IMR-90 (cell line): ENCODE data around the gene FANCD2. TPM values are rescaled to one million over a fixed set of nuclear protein-coding genes. Genes with fewer than 3 reads are reported as not detected.

Experiments
- ATAC-seq: fragments of 200-7000 bp; cut with Tn5 transposase; 2 replicates; pipeline ENCODE4 v1.9.1; 2020; ENCODE audit warnings: low read depth, mild to moderate bottlenecking, moderate library complexity
- BruUV-seq: library from RNA; stranded (reverse); fragments of 400-500 nt; replicated peaks from 2 replicates; lab custom pipeline; 2021; lab: Mats Ljungman, UMichigan
- CTCF ChIA-PET: fragments of 300-600 bp; formaldehyde crosslinking; extraction: SDS; loops from one replicate; lab custom pipeline; 2021; ENCODE audit warnings: antibody characterized with exemption; lab: Yijun Ruan, JAX
- POLR2A ChIA-PET: fragments of 300-600 bp; sonication (Branson Sonifier 250); formaldehyde crosslinking; loops from one replicate; lab custom pipeline; 2022; ENCODE audit warnings: antibody characterized with exemption; ENCODE audit not compliant: unreplicated experiment; lab: Charles Lee
- DNase-seq: peaks from one replicate; pipeline ENCODE4 v3.0.0; 2013
- H2AFZ ChIP-seq: replicated peaks from 2 replicates; pipeline ENCODE3; 2013; ENCODE audit warnings: low read length, mild to moderate bottlenecking; ENCODE audit not compliant: poor library complexity
- H2AK5ac ChIP-seq: 2 replicates; pipeline ENCODE4 v1.6.1; 2013; ENCODE audit warnings: low read depth, low read length, inconsistent platforms
- H2AK9ac ChIP-seq: replicated peaks from 2 replicates; pipeline ENCODE3; 2013; ENCODE audit warnings: mild to moderate bottlenecking, low read depth, low read length, moderate library complexity; ENCODE audit not compliant: poor library complexity
- H2BK120ac ChIP-seq: 2 replicates; pipeline ENCODE4 v1.6.1; 2013; ENCODE audit warnings: low read depth, low read length, inconsistent platforms
- H2BK15ac ChIP-seq: 3 replicates; pipeline ENCODE4 v1.6.1; 2013; ENCODE audit warnings: low read depth, low read length, inconsistent platforms
- H2BK20ac ChIP-seq: 2 replicates; pipeline ENCODE4 v1.6.1; 2013; ENCODE audit warnings: low read depth, mild to moderate bottlenecking, inconsistent platforms, low read length, moderate library complexity
- H2BK5ac ChIP-seq: 2 replicates; pipeline ENCODE4 v1.6.1; 2013; ENCODE audit warnings: mild to moderate bottlenecking, low read depth, low read length, inconsistent platforms; ENCODE audit not compliant: poor library complexity, severe bottlenecking
- H3K14ac ChIP-seq: replicated peaks from 2 replicates; pipeline ENCODE4 v1.6.1; 2013; ENCODE audit warnings: low read depth, low read length, inconsistent platforms
- H3K18ac ChIP-seq: 2 replicates; pipeline ENCODE4 v1.6.1; 2013; ENCODE audit warnings: low read depth, low read length, control low read depth
- H3K23ac ChIP-seq: 2 replicates; pipeline ENCODE4 v1.6.1; 2013; ENCODE audit warnings: low read depth, low read length, inconsistent platforms
- H3K27ac ChIP-seq: 2 replicates; pipeline ENCODE4 v1.5.1; 2013; ENCODE audit warnings: mild to moderate bottlenecking, control low read depth, low read length; ENCODE audit not compliant: insufficient read depth
- H3K27me3 ChIP-seq: 2 replicates; pipeline ENCODE4 v1.6.1; 2013; ENCODE audit warnings: low read length; ENCODE audit not compliant: control insufficient read depth, insufficient read depth
- H3K36me3 ChIP-seq: 2 replicates; pipeline ENCODE4 v1.6.1; 2013; ENCODE audit warnings: low read length, mixed read lengths; ENCODE audit not compliant: control insufficient read depth, insufficient read depth
- H3K4ac ChIP-seq: 2 replicates; pipeline ENCODE4 v1.6.1; 2013; ENCODE audit warnings: low read depth, low read length, inconsistent platforms
- H3K4me1 ChIP-seq: 2 replicates; pipeline ENCODE4 v1.6.1; 2013; ENCODE audit warnings: low read length, mixed read lengths; ENCODE audit not compliant: control insufficient read depth, insufficient read depth
- H3K4me2 ChIP-seq: 2 replicates; pipeline ENCODE4 v1.6.1; 2013; ENCODE audit warnings: low read depth, mild to moderate bottlenecking, control low read depth, low read length, moderate library complexity
- H3K4me3 ChIP-seq: 2 replicates; pipeline ENCODE4 v1.5.1; 2013; ENCODE audit warnings: low read depth, mild to moderate bottlenecking, control low read depth, low read length, moderate library complexity; ENCODE audit not compliant: insufficient read depth
- H3K56ac ChIP-seq: 2 replicates; pipeline ENCODE4 v1.6.1; 2013; ENCODE audit warnings: low read length, inconsistent platforms; ENCODE audit not compliant: insufficient read depth; ENCODE audit errors: extremely low read depth
- H3K79me1 ChIP-seq, 2 experiments: 2 replicates each; pipeline ENCODE4 v1.6.1; 2013; ENCODE audit warnings: low read length in 2 of 2, inconsistent platforms in 1 of 2, low read depth in 1 of 2
- H3K9ac ChIP-seq: 2 replicates; pipeline ENCODE4 v1.6.1; 2013; ENCODE audit warnings: low read depth, low read length, control low read depth
- H3K9me1 ChIP-seq: 2 replicates; pipeline ENCODE4 v1.6.1; 2013; ENCODE audit warnings: low read length, inconsistent platforms; ENCODE audit not compliant: insufficient read depth
- H3K9me3 ChIP-seq: 2 replicates; pipeline ENCODE4 v1.6.1; 2013; ENCODE audit warnings: low read length; ENCODE audit not compliant: control insufficient read depth, insufficient read depth
- H4K20me1 ChIP-seq: 2 replicates; pipeline ENCODE4 v1.6.1; 2013; ENCODE audit warnings: low read length, inconsistent platforms; ENCODE audit not compliant: insufficient read depth
- H4K5ac ChIP-seq: 2 replicates; pipeline ENCODE4 v1.6.1; 2013; ENCODE audit warnings: mild to moderate bottlenecking, low read depth, low read length, control low read depth
- H4K8ac ChIP-seq, 2 experiments: 2 replicates each; pipeline ENCODE4 v1.6.1; 2013; ENCODE audit warnings: low read depth in 2 of 2, low read length in 2 of 2, control low read depth in 1 of 2, inconsistent platforms in 1 of 2
- H4K91ac ChIP-seq: 2 replicates; pipeline ENCODE4 v1.6.1; 2013; ENCODE audit warnings: low read depth, low read length, inconsistent platforms; ENCODE audit not compliant: insufficient read depth
- CEBPB ChIP-seq: IDR thresholded peaks from 2 replicates; pipeline ENCODE4 v1.6.1; 2012; ENCODE audit warnings: low read depth, low read length, improper control_type of control experiment
- FOS ChIP-seq: fragments of 150-350 bp; IDR thresholded peaks from 2 replicates; pipeline ENCODE4 v1.6.1; 2016; ENCODE audit warnings: low read depth, low read length
- MAZ ChIP-seq: IDR thresholded peaks from 2 replicates; pipeline ENCODE4 v1.6.1; 2012; ENCODE audit warnings: low read depth, mild to moderate bottlenecking, low read length, improper control_type of control experiment, moderate library complexity, borderline replicate concordance
- MXI1 ChIP-seq: IDR thresholded peaks from 2 replicates; pipeline ENCODE4 v1.6.1; 2012; ENCODE audit warnings: low read depth, mild to moderate bottlenecking, low read length, moderate library complexity, borderline replicate concordance
- NFE2L2 ChIP-seq: fragments of 150-350 bp; IDR thresholded peaks from 2 replicates; pipeline ENCODE4 v1.6.1; 2016; ENCODE audit warnings: low read depth, mild to moderate bottlenecking, low read length
- POLR2A ChIP-seq: IDR thresholded peaks from 2 replicates; pipeline ENCODE4 v1.6.1; 2012; ENCODE audit warnings: mild to moderate bottlenecking, low read depth, low read length
- WGBS, 2 experiments: methylation state at CpG; one replicate each; pipeline versions ENCODE4 v1.1.5 to v1.1.7; 2013; ENCODE audit warnings: missing lambda C conversion rate in 2 of 2; ENCODE audit not compliant: insufficient read length in 1 of 2; ENCODE audit errors: extremely low coverage in 2 of 2; 5-methylcytosine and 5-hydroxymethylcytosine counted together
- dilution Hi-C: fragments of 300-500 bp; cut with HindIII; formaldehyde crosslinking; loops from one replicate; pipeline ENCODE4 v1.14.3; 2018; ENCODE audit warnings: low sequenced_read_pairs; ENCODE audit not compliant: unreplicated experiment
- in situ Hi-C: fragments of 300-500 bp; cut with MboI; formaldehyde crosslinking; loops from 3 replicates; pipeline ENCODE4 v1.14.3; 2019; ENCODE audit warnings: low sequenced_read_pairs, inconsistent platforms, mixed read lengths
- intact Hi-C: fragments of 100-400 bp; cut with micrococcal nuclease; formaldehyde crosslinking; loops from 2 replicates; pipeline ENCODE4 v1.10.0; 2022
- polyA plus RNA-seq, 3 experiments: library from polyadenylated mRNA; depleted of rRNA; stranded (reverse); fragments of >200 nt; gene quantifications; 2 replicates each; pipeline ENCODE4 v1.2.3, GENCODE V29; 2012; ENCODE audit warnings: low replicate concordance in 1 of 3
- total RNA-seq: library from RNA; depleted of rRNA; stranded (reverse); fragments of >200 nt; gene quantifications from 2 replicates; pipeline ENCODE4 v1.2.3, GENCODE V29; 2012
- TF ChIP-seq, protein P1 (sequence below): fragments of 150-350 bp; IDR thresholded peaks from 2 replicates; pipeline ENCODE4 v1.6.1; 2016; ENCODE audit warnings: low read depth, mild to moderate bottlenecking, low read length, moderate library complexity, borderline replicate concordance

The FANCD2 gene
- total and polyA plus RNA-seq, 2 of the 4 experiments (the other 2 are of a cell fraction) = 8.9 to 19.7 TPM

DNA sequence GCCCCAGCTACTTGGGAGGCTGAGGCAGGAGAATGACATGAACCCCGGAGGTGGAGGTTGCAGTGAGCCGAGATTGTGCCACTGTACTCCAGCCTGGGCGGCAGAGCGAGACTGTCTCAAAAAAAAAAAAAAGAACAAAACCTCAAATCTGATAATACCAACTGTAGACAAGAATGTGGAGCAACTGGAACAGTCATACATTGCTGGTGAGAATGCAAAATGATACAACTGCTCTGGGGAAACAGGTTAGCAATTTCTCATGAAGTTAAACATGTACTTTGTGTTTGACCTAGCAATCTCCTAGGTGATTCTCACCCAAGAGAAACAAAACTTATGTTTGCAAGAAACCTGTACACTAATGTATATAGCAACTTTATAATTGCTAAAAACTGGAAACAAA, 110.9 kb downstream of the FANCD2 start:
- no CpG with 5 or more reads among the region's 4 CpGs for WGBS, 2 experiments
- no peak overlapping the region for H4K5ac ChIP-seq
- no peak overlapping the region for H3K18ac ChIP-seq
- H3K9ac ChIP-seq = no peak overlapping the region
- no peak overlapping the region for H4K91ac ChIP-seq
- POLR2A ChIA-PET = no interaction called here
- in situ Hi-C loops (no loop called here), intact Hi-C loops (no loop called here), dilution Hi-C loops (no loop called here)
- H2AK9ac ChIP-seq = no peak overlapping the region
- no peak for DNase-seq
- no peak overlapping the region for H3K14ac ChIP-seq
- H3K56ac ChIP-seq = no peak overlapping the region
- CTCF ChIA-PET = no interaction called here
- no peak overlapping the region for H3K23ac ChIP-seq
- H3K4me2 ChIP-seq = no peak overlapping the region
- no peak overlapping the region for H2AFZ ChIP-seq
- H3K27ac ChIP-seq = no peak overlapping the region
- no peak overlapping the region for H3K4me3 ChIP-seq
- peaks cover 0 to 3% of the 10 kb centered on the region in 2 experiments; a peak in 1 of 4 replicates for H3K79me1 ChIP-seq
- H2BK15ac ChIP-seq = no peak overlapping the region
- H3K4me1 ChIP-seq = no peaks in the 10 kb centered on the region
- no peaks in the 10 kb centered on the region for H3K9me3 ChIP-seq
- no peaks in the 10 kb centered on the region for H3K9me1 ChIP-seq
- no peak overlapping the region for H2BK5ac ChIP-seq
- H3K27me3 ChIP-seq = no peaks in the 10 kb centered on the region
- H2AK5ac ChIP-seq = no peak overlapping the region
- H3K4ac ChIP-seq = no peak overlapping the region
- TF ChIP-seq, protein P1, sequence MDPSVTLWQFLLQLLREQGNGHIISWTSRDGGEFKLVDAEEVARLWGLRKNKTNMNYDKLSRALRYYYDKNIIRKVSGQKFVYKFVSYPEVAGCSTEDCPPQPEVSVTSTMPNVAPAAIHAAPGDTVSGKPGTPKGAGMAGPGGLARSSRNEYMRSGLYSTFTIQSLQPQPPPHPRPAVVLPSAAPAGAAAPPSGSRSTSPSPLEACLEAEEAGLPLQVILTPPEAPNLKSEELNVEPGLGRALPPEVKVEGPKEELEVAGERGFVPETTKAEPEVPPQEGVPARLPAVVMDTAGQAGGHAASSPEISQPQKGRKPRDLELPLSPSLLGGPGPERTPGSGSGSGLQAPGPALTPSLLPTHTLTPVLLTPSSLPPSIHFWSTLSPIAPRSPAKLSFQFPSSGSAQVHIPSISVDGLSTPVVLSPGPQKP = no peak
- TF ChIP-seq MXI1 (no peak), FOS (no peak), NFE2L2 (no peak), MAZ (no peak), CEBPB (no peak), POLR2A (no peak)
- H4K8ac ChIP-seq = no peak overlapping the region
- ATAC-seq = no peak
- no TSS peak for BruUV-seq
- no peak overlapping the region for H2BK20ac ChIP-seq
- H2BK120ac ChIP-seq = no peak overlapping the region
- H3K36me3 ChIP-seq = no peaks in the 10 kb centered on the region
- no peaks in the 10 kb centered on the region for H4K20me1 ChIP-seq
